ENCODE measurements around the gene VPS33A.

VPS33A gene

GRCh38 chr12:122215771-122216170, 50.5 kb downstream of the VPS33A start:
- DNase-seq (ENCODE audit: insufficient read length, low spot score), result no peak
- no peak for TF ChIP-seq CTCF (IDR thresholded peaks at IDR 0.05; ENCODE audit: insufficient read depth, missing control alignments)
- FAIRE-seq, result no peak

DNA sequence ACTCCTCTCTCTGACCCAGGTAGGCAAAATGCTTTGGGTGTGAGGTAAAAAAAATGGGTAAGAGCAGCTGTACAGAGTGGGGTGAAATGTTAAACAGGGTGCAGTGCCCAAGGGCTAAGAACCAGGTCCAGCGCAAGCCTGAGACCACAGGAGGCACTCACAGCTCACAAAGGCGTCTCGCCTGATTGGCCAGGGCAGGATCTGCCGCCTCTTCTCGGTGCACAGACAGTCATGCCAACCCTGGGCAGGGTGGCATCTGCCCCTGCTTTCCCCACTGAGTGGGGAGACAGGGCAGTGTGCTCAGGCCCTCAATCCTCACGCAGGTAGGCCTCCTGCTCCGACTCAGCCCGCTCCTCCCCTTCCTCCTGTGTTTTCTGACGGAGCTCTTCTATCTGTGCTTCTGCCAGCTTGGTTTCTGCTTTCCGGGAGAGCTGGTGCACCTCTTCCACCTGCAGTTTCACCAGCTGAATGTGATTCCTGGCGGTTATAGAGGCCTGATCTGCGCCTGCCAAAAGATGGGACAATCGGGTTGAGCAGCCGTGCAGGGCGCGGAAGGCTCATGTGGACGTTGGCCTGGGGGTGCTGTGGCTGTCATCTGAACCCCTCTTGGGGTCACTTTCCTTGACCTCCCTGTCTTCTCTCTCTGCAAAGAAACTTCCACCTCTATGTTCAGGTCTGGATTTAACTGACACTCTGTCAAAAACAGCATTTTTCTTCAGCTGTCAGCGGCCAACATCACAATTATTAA, 58.0 kb downstream of the VPS33A start:
- no peak for FAIRE-seq
- DNase-seq (ENCODE audit: insufficient read length, low spot score), result no peak

GRCh38 chr12:122207391-122207790, 58.9 kb downstream of the VPS33A start:
- no peak for FAIRE-seq
- TF ChIP-seq CTCF (IDR thresholded peaks at IDR 0.05; ENCODE audit: insufficient read depth, missing control alignments), result no peak

More for the DNA sequence above, 58.0 kb downstream of the VPS33A start:
- no peak for TF ChIP-seq CTCF (IDR thresholded peaks at IDR 0.05; ENCODE audit: insufficient read depth, missing control alignments)

DNA sequence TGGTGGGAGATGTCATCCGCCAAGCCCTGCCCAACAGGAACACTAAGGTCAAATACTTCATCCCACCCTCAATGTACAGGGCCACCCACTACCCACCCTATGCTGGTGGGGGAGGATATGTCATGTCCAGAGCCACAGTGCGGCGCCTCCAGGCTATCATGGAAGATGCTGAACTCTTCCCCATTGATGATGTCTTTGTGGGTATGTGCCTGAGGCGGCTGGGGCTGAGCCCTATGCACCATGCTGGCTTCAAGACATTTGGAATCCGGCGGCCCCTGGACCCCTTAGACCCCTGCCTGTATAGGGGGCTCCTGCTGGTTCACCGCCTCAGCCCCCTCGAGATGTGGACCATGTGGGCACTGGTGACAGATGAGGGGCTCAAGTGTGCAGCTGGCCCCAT, 59.3 kb downstream of the VPS33A start:
- FAIRE-seq (no peak), DNase-seq (ENCODE audit: insufficient read length, low spot score) (no peak)
- TF ChIP-seq CTCF (IDR thresholded peaks at IDR 0.05; ENCODE audit: insufficient read depth, missing control alignments), result no peak

More at GRCh38 chr12:122207391-122207790, 58.9 kb downstream of the VPS33A start:
- no peak for DNase-seq (ENCODE audit: insufficient read length, low spot score)

- DNase-seq (ENCODE audit: insufficient read length, low spot score) (no peak), FAIRE-seq (no peak)
- no peak for TF ChIP-seq CTCF (IDR thresholded peaks at IDR 0.05; ENCODE audit: insufficient read depth, missing control alignments)
Measured at GRCh38 chr12:122206111-122206881, 60.0 kb downstream of the VPS33A start.

- FAIRE-seq (no peak), DNase-seq (ENCODE audit: insufficient read length, low spot score) (no peak)
- no peak for TF ChIP-seq CTCF (IDR thresholded peaks at IDR 0.05; ENCODE audit: insufficient read depth, missing control alignments)
Measured at GRCh38 chr12:122205053-122205925, 61.0 kb downstream of the VPS33A start.
